Upper lobe of left lung (tissue), 6 donors: ENCODE measurements around the gene FAM89A. TPM values are rescaled to one million over a fixed set of nuclear protein-coding genes. Genes with fewer than 3 reads are reported as not detected.
A peak's percentile ranks its signal among the peaks of the same experiment; 100 is the strongest.
"Not testable (repeated sequence)": the region's sequence is repeated elsewhere in the genome, so short reads cannot be mapped to it uniquely, and the experiment has no call there.

Source experiments
- ATAC-seq, 2 donors: fragments of 200-7000 bp; cut with Tn5 transposase; one replicate each; pipeline ENCODE4 v1.9.1; 2022; ENCODE audit warnings: mild to moderate bottlenecking in 2 of 2, moderate library complexity in 2 of 2; ENCODE audit not compliant: low FRiP score in 2 of 2
- DNase-seq, 2 donors: peaks; one replicate each; pipeline ENCODE4 v3.0.0-alpha.2; 2019 to 2020
- H3K27ac ChIP-seq, 4 donors: fragments of 200-600 bp; sonication (generic); one replicate each; pipeline ENCODE4 v1.5.1; 2016 to 2019
- H3K27me3 ChIP-seq, 4 donors: fragments of 200-600 bp; sonication (generic); one replicate each; pipeline ENCODE4 v1.5.1; 2017 to 2019
- H3K36me3 ChIP-seq, 4 donors: fragments of 200-600 bp; sonication (generic); one replicate each; pipeline ENCODE4 v1.5.1; 2016 to 2019
- H3K4me1 ChIP-seq, 4 donors: fragments of 200-600 bp; sonication (generic); one replicate each; pipeline ENCODE4 v1.5.1; 2018 to 2019
- H3K4me3 ChIP-seq, 4 donors: fragments of 200-600 bp; sonication (generic); one replicate each; pipeline ENCODE4 v1.5.1; 2017 to 2019; ENCODE audit warnings: mild to moderate bottlenecking in 2 of 4, moderate library complexity in 1 of 4
- H3K9me3 ChIP-seq, 4 donors: fragments of 200-600 bp; sonication (generic); one replicate each; pipeline ENCODE4 v1.5.1; 2018 to 2019
- EP300 ChIP-seq, 4 donors: sonication (generic); formaldehyde crosslinking; IDR thresholded peaks; one replicate each; pipeline ENCODE4 v1.5.1; 2017; ENCODE audit warnings: antibody characterized with exemption in 4 of 4, control low read depth in 2 of 4
- POLR2A ChIP-seq, 4 donors: fragments of 450-650 bp; IDR thresholded peaks; one replicate each; pipeline ENCODE4 v1.5.1; 2016 to 2017; ENCODE audit warnings: antibody characterized with exemption in 4 of 4, mild to moderate bottlenecking in 2 of 4
- POLR2AphosphoS5 ChIP-seq, 2 donors: sonication (generic); formaldehyde crosslinking; IDR thresholded peaks; one replicate each; pipeline ENCODE4 v1.5.1; 2017; ENCODE audit warnings: antibody characterized with exemption in 2 of 2
- WGBS, 2 donors: methylation state at CpG; one replicate each; pipeline ENCODE4 v1.1.5; 2017 to 2018; 5-methylcytosine and 5-hydroxymethylcytosine counted together
- total RNA-seq, 6 donors: library from RNA; depleted of rRNA in 4 of 6; stranded (reverse); fragments of >200 nt in 4 of 6; gene quantifications; one replicate each; pipeline versions ENCODE4 v1.1.0 to v1.2.1, GENCODE V29; 2016 to 2021
- TF ChIP-seq, protein P1 (sequence below), 6 experiments: fragments of 450-650 bp in 4 of 6; fragments of 200-600 bp in 2 of 6; sonication (generic) in 2 of 6; IDR thresholded peaks; one replicate each; pipeline ENCODE4 v1.5.1; 2016 to 2019; ENCODE audit warnings: antibody characterized with exemption in 6 of 6
- donor health status: DM: no; HTN: no; CAD: no; lungs with moderate emphysema.
- donor health status: DM: no; HTN: yes; CAD: no; lungs with severe emphysema.

FAM89A gene
- total RNA-seq, 6 donors from 2014 or later, result 17.8 to 64.5 (median 39.3) TPM

DNA sequence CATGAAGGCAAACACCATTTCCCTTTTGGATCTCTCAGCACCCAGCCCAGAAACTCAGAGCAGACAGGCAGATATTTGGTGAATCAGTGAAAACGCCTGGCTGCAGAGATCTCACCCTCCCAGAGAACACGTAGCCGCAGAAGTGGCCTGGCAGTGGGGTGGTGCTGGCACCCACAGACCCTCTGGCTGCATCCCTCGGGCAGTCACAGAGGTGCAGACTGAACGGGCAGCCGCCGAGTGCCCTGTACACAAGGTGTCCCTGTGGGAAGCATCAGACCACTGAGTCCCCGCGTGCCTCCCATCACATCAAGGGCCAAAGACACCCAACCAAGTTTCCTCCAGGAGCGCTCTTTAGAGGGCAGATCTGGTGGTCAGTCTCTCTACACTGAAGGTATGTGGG lies 12.1 kb downstream of the FAM89A start:
- DNase-seq, result peak in 1 of 2 donors; percentile 45
- TF ChIP-seq, protein P1, sequence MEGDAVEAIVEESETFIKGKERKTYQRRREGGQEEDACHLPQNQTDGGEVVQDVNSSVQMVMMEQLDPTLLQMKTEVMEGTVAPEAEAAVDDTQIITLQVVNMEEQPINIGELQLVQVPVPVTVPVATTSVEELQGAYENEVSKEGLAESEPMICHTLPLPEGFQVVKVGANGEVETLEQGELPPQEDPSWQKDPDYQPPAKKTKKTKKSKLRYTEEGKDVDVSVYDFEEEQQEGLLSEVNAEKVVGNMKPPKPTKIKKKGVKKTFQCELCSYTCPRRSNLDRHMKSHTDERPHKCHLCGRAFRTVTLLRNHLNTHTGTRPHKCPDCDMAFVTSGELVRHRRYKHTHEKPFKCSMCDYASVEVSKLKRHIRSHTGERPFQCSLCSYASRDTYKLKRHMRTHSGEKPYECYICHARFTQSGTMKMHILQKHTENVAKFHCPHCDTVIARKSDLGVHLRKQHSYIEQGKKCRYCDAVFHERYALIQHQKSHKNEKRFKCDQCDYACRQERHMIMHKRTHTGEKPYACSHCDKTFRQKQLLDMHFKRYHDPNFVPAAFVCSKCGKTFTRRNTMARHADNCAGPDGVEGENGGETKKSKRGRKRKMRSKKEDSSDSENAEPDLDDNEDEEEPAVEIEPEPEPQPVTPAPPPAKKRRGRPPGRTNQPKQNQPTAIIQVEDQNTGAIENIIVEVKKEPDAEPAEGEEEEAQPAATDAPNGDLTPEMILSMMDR (IDR thresholded peaks at IDR 0.05), result no peak
- no peak for TF ChIP-seq EP300 (IDR thresholded peaks at IDR 0.05)
- TF ChIP-seq POLR2AphosphoS5 (IDR thresholded peaks at IDR 0.05), result no peak
- TF ChIP-seq POLR2A (IDR thresholded peaks at IDR 0.05), result no peak
- H3K36me3 ChIP-seq, result no peaks in the 10 kb centered on the region
- WGBS, 2 donors, result 92 to 100% methylated on average over 1 to 10 of the region's 10 CpGs
- ATAC-seq, result no peak
- H3K27ac ChIP-seq, result peak overlapping the region; percentile 6 to 70 (median 44)
- peaks cover 0 to 37% (median 25%) of the 10 kb centered on the region in 4 donors for H3K4me1 ChIP-seq
- H3K4me3 ChIP-seq, result no peak overlapping the region
- H3K9me3 ChIP-seq, result no peaks in the 10 kb centered on the region
- H3K27me3 ChIP-seq, result no peaks in the 10 kb centered on the region

DNA sequence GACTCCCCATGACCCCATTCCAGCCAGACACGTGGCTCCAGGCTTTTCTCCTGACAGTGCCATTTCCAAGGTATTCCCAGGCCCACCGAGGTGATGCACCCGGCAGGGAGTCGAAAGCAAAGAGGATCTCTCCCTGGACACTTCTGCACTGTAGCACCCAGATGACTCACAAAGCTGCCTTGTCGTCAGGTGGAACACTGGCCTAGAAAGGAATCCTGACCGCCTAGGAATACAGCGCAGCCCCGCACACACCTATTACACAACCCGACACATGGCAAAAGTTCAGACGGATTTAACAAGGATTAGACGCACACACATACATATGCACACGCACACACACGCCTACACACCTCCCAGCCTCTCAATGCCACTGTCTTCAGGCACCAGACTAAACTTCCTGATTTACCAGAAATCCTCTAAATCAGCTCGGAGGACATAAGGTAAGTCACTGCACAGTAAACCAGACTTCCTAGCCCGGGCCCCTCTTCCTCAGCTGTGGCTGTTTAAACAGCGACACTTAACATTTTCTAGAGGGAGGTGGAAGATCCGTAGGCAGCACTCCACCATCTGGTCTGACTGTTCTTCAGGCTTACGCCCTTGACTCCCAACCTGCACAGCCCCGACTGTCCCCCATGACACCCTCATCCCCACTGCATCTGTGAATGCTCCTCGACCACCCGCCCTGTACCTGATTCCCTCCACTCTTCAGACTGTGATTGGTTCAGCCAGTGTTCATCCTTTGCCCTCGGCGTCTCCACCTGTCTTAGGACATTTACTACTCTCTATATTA lies 12.7 kb downstream of the FAM89A start:
- WGBS, 2 donors, result 79% methylated on average over 23 of the region's 23 CpGs
- H3K27me3 ChIP-seq, result no peaks in the 10 kb centered on the region
- no peak for DNase-seq

DNA sequence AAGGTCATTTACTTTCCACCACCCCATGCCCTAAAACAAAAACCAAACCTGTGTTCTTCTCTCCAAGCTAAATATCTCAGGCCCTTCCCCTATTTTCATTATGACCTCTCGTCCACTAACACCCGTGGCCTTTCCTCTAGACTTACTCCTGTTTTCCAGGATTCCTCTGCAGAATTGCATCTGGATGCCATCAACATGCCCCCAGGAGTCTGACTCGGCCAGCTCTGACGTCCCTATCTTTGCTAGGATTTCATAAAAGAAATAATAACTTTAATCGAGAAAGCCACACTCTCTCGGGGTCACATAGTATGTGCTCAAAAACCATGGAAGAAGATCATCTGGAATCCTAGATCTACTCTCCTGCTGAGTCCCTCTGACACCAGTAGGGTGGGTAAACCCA lies 13.5 kb downstream of the FAM89A start:
- Histone ChIP-seq H3K27ac (no peak overlapping the region), H3K36me3 (no peaks in the 10 kb centered on the region), H3K27me3 (no peaks in the 10 kb centered on the region), H3K4me3 (no peak overlapping the region), H3K4me1 (peaks cover 0 to 41% (median 25%) of the 10 kb centered on the region in 4 donors), H3K9me3 (no peaks in the 10 kb centered on the region)
- ATAC-seq, result no peak
- WGBS, 2 donors, result 89 to 91% methylated on average over 6 of the region's 6 CpGs
- TF ChIP-seq POLR2A (IDR thresholded peaks at IDR 0.05) (no peak), EP300 (IDR thresholded peaks at IDR 0.05) (no peak), POLR2AphosphoS5 (IDR thresholded peaks at IDR 0.05) (no peak)
- TF ChIP-seq, protein P1 (IDR thresholded peaks at IDR 0.05), result no peak
- DNase-seq, result no peak

More for the DNA sequence above, 12.7 kb downstream of the FAM89A start:
- H3K4me3 ChIP-seq, result no peak overlapping the region
- H3K4me1 ChIP-seq, result peaks cover 0 to 37% (median 25%) of the 10 kb centered on the region in 4 donors
- H3K36me3 ChIP-seq, result no peaks in the 10 kb centered on the region
- peak overlapping the region in 1 of 4 donors; percentile 6 for H3K27ac ChIP-seq
- TF ChIP-seq POLR2A (IDR thresholded peaks at IDR 0.05), result no peak
- TF ChIP-seq POLR2AphosphoS5 (IDR thresholded peaks at IDR 0.05), result no peak
- TF ChIP-seq, protein P1 (IDR thresholded peaks at IDR 0.05), result no peak
- peak in 1 of 4 donors; percentile 17 for TF ChIP-seq EP300 (IDR thresholded peaks at IDR 0.05)
- no peaks in the 10 kb centered on the region for H3K9me3 ChIP-seq
- ATAC-seq, result peak; percentile 47 to 60

DNA sequence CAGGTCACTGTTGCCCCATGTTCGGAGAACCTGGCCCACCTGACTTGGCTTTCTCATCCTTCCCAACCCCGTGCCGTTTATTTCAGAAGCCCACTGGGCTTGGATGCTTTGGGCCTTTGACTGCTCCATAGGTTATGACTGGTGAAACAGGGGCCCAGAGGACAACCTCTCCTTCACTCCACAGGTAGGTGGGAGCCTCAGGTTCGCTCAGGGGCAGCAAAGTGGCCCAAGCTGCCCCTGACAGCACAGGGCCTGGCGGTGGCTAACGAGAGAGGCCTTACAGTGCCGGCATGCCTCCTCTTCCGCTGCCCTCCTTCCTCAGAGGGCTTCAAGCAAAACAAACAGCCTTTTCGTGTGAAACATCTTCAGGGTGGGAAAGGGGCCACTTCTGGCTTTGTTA lies 16.9 kb downstream of the FAM89A start:
- Histone ChIP-seq H3K27me3 (no peaks in the 10 kb centered on the region), H3K4me1 (peaks cover 17 to 36% (median 21%) of the 10 kb centered on the region in 4 donors), H3K27ac (peak overlapping the region in 2 of 4 donors; percentile 3 to 79), H3K4me3 (no peak overlapping the region), H3K36me3 (peaks cover 0 to 7% (median 3%) of the 10 kb centered on the region in 4 donors), H3K9me3 (no peaks in the 10 kb centered on the region)
- WGBS, 2 donors, result 95% methylated on average over 8 to 9 of the region's 9 CpGs
- peak in 1 of 2 donors; percentile 27 for DNase-seq
- no peak for ATAC-seq
- TF ChIP-seq POLR2AphosphoS5 (IDR thresholded peaks at IDR 0.05), result no peak
- TF ChIP-seq, protein P1 (IDR thresholded peaks at IDR 0.05), result no peak

DNA sequence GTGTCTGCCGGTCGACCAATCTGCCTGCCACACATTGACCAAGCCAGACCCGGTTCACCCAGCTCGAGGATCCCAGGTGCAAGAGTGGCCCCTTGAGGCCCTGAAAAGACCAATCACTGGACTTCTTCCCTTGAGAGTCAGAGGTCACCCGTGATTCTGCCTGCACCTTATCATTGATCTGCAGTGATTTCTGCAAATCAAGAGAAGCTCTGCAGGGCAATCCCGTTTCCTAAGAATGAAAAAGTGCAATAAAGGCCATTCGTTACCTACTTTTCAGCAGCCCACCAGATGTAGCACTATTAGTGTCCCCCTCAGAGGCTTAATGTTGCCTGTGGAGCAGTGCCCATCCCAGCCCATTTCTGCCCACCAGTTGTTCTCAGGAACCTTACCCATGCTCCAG lies 17.5 kb downstream of the FAM89A start:
- Histone ChIP-seq H3K27ac (peak overlapping the region in 3 of 4 donors; percentile 3 to 79 (median 7)), H3K4me1 (peaks cover 13 to 30% (median 17%) of the 10 kb centered on the region in 4 donors)
- not testable (repeated sequence) for ATAC-seq, H3K36me3 ChIP-seq, H3K9me3 ChIP-seq, H3K27me3 ChIP-seq, H3K4me3 ChIP-seq, DNase-seq
- WGBS, 2 donors, result 89 to 95% methylated on average over 7 of the region's 7 CpGs
